K562 (cell line): Measurements from ENCODE around the gene PRMT5. TPM values are rescaled to one million over a fixed set of nuclear protein-coding genes. Genes with fewer than 3 reads are reported as not detected.

ENCODE experiments used
- ASH1L ChIP-seq: fragments of 450-650 bp; IDR thresholded peaks from 2 replicates; pipeline ENCODE4 v1.6.1; 2018; ENCODE audit warnings: borderline replicate concordance, mild to moderate bottlenecking, low read depth; ENCODE audit not compliant: partially characterized antibody
- CHCHD3 ChIP-seq: fragments of 250-450 bp; sonication (Bioruptor Pico); IDR thresholded peaks from 2 replicates; pipeline ENCODE4 v2.1.2; 2022; ENCODE audit warnings: mild to moderate bottlenecking
- E4F1 ChIP-seq: fragments of 250-450 bp; sonication (Bioruptor Pico); IDR thresholded peaks from 2 replicates; pipeline ENCODE4 v1.5.0; 2021; ENCODE audit warnings: mild to moderate bottlenecking, borderline replicate concordance
- ESRRA ChIP-seq: fragments of 450-650 bp; IDR thresholded peaks from 2 replicates; pipeline ENCODE4 v1.6.1; 2014; ENCODE audit warnings: low read depth, mild to moderate bottlenecking, moderate library complexity, borderline replicate concordance
- HMGN3 ChIP-seq: IDR thresholded peaks from 2 replicates; pipeline ENCODE4 v1.6.1; 2011; ENCODE audit warnings: borderline replicate concordance, low read depth, mild to moderate bottlenecking, mixed read lengths, low read length; ENCODE audit not compliant: insufficient read length; ENCODE audit errors: extremely low read depth
- IRF2 ChIP-seq: sonication (generic); formaldehyde crosslinking; IDR thresholded peaks from 2 replicates; pipeline ENCODE4 v1.8.1; 2022; ENCODE audit warnings: mild to moderate bottlenecking, missing genetic modification reagents
- KDM2B ChIP-seq: fragments of 250-450 bp; sonication (Bioruptor Pico); IDR thresholded peaks from 2 replicates; pipeline ENCODE4 v1.8.0; 2021; ENCODE audit warnings: mild to moderate bottlenecking, moderate library complexity
- MCM2 ChIP-seq: fragments of 450-650 bp; IDR thresholded peaks from 2 replicates; pipeline ENCODE4 v1.6.1; 2017; ENCODE audit warnings: low read depth, mild to moderate bottlenecking
- TAF7 ChIP-seq: fragments of 450-650 bp; IDR thresholded peaks from 2 replicates; pipeline ENCODE4 v1.6.1; 2016; ENCODE audit warnings: missing genetic modification characterization, missing compliant biosample characterization
- ZBTB40 ChIP-seq, 2 experiments: fragments of 450-650 bp in 1 of 2; sonication (generic) in 1 of 2; formaldehyde crosslinking in 1 of 2; IDR thresholded peaks; 2 replicates each; pipeline versions ENCODE4 v1.7.1 to v1.9.0; 2016 to 2022; ENCODE audit warnings: inconsistent platforms in 1 of 2, mild to moderate bottlenecking in 1 of 2, missing genetic modification reagents in 1 of 2
- ZNF507 ChIP-seq: conservative IDR thresholded peaks from 2 replicates; pipeline ENCODE4 v1.6.1; 2017; ENCODE audit warnings: missing genetic modification characterization, missing compliant biosample characterization
- polyA plus RNA-seq, 8 experiments: library from polyadenylated mRNA; depleted of rRNA in 4 of 8; stranded (reverse) in 5 of 8; unstranded in 3 of 8; fragments of >200 nt; fragmentation: Nextera tagmentation in 2 of 8; fragmentation: Illumina TruSeq in 1 of 8; extraction: Ambion mirVana in 2 of 8; extraction: Trizol in 1 of 8; gene quantifications; 2 replicates each; pipeline versions ENCODE4 v1.2.1 to v1.2.3, GENCODE V29; 2011 to 2014; ENCODE audit warnings: inconsistent platforms in 1 of 8, missing spikeins in 1 of 8
- total RNA-seq, 7 experiments: library from RNA; depleted of rRNA in 6 of 7; stranded (reverse); fragments of >200 nt in 6 of 7; fragmentation: Illumina TruSeq in 2 of 7; extraction: Trizol in 2 of 7; gene quantifications; 2 replicates each; pipeline versions ENCODE4 v1.2.1 to v1.2.3, GENCODE V29; 2011 to 2021; ENCODE audit warnings: low replicate concordance in 1 of 7
- TF ChIP-seq, protein P1 (sequence below): sonication (generic); formaldehyde crosslinking; IDR thresholded peaks from 2 replicates; pipeline ENCODE4 v1.8.1; 2023; ENCODE audit warnings: mild to moderate bottlenecking, missing genetic modification reagents
- TF ChIP-seq, protein P2 (sequence below): sonication (generic); formaldehyde crosslinking; IDR thresholded peaks from 2 replicates; pipeline ENCODE4 v1.5.0; 2020; ENCODE audit warnings: missing genetic modification reagents

The PRMT5 gene
- total and polyA plus RNA-seq, 9 of the 15 experiments (the other 6 are each of a cell fraction or from before 2014, with no cell fraction given), result 114 to 552 (median 222) TPM

DNA sequence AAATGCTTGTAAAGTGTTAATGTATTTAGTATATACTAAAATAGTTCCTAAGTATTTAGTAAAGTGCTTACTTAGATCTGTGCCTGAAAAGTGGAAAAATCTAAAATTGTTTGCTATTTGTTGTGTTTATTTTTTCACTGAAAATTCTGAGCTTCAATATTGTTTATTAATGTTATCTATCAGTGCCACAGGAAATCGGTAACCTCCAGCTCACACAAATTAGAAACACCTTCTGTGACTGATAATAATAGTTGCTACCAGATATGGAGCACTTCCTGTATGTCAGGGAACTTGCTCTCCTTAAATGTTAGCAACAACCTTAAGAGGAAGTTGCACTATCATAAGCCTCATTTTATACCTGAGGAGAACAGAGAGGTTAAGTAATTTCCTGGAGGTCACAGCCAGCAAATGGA lies 58.4 kb downstream of the PRMT5 start (continued):
- TF ChIP-seq ASH1L (peak; percentile 60), KDM2B (no peak), ESRRA (peak; percentile 14; the same call in 1 of the 2 replicates), ZNF507 (no peak), TAF7 (tag) (no peak), ZBTB40 (IDR thresholded peaks at IDR 0.05) (peak; percentile 67; the same call in 1 of the 2 replicates), ZBTB40 (CRISPR knock-in tag; IDR thresholded peaks at IDR 0.05) (no peak), HMGN3 (no peak), CHCHD3 (no peak), E4F1 (CRISPR knock-in tag) (no peak), IRF2 (CRISPR knock-in tag) (no peak), MCM2 (no peak)
- TF ChIP-seq, protein P1, sequence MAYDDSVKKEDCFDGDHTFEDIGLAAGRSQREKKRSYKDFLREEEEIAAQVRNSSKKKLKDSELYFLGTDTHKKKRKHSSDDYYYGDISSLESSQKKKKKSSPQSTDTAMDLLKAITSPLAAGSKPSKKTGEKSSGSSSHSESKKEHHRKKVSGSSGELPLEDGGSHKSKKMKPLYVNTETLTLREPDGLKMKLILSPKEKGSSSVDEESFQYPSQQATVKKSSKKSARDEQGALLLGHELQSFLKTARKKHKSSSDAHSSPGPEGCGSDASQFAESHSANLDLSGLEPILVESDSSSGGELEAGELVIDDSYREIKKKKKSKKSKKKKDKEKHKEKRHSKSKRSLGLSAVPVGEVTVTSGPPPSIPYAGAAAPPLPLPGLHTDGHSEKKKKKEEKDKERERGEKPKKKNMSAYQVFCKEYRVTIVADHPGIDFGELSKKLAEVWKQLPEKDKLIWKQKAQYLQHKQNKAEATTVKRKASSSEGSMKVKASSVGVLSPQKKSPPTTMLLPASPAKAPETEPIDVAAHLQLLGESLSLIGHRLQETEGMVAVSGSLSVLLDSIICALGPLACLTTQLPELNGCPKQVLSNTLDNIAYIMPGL, result no peak
- TF ChIP-seq, protein P2, sequence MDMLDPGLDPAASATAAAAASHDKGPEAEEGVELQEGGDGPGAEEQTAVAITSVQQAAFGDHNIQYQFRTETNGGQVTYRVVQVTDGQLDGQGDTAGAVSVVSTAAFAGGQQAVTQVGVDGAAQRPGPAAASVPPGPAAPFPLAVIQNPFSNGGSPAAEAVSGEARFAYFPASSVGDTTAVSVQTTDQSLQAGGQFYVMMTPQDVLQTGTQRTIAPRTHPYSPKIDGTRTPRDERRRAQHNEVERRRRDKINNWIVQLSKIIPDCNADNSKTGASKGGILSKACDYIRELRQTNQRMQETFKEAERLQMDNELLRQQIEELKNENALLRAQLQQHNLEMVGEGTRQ (CRISPR knock-in tag), result no peak
